Caco-2 (cell line): Measurements from ENCODE around the gene UXS1. TPM values are rescaled to one million over a fixed set of nuclear protein-coding genes. Genes with fewer than 3 reads are reported as not detected.

Source experiments
- BruUV-seq: library from RNA; stranded (reverse); fragments of 400-500 nt; replicated peaks from 2 replicates; lab custom pipeline; 2021; lab: Mats Ljungman, UMichigan
- CTCF ChIA-PET: fragments of 300-600 bp; sonication (Branson Sonifier 250); formaldehyde crosslinking; loops from one replicate; lab custom pipeline; 2022; ENCODE audit warnings: antibody characterized with exemption; lab: Charles Lee
- POLR2A ChIA-PET: fragments of 300-600 bp; sonication (Branson Sonifier 250); formaldehyde crosslinking; loops from one replicate; lab custom pipeline; 2022; ENCODE audit warnings: antibody characterized with exemption; lab: Charles Lee
- DNase-seq, 2 experiments: peaks; one replicate each; pipeline versions ENCODE4 v3.0.0 to v3.0.0-alpha.2; 2020 to 2022
- H3K27me3 ChIP-seq: replicated peaks from 2 replicates; pipeline ENCODE4 v1.6.0; 2011; ENCODE audit warnings: low read length; ENCODE audit not compliant: control insufficient read depth, insufficient read depth
- H3K36me3 ChIP-seq: 2 replicates; pipeline ENCODE4 v1.5.1; 2011; ENCODE audit warnings: low read length; ENCODE audit not compliant: control insufficient read depth, insufficient read depth
- H3K4me1 ChIP-seq: fragments of 250-450 bp; sonication (Bioruptor Pico); 2 replicates; pipeline ENCODE4 v1.5.1; 2020; ENCODE audit warnings: mild to moderate bottlenecking
- H3K4me3 ChIP-seq: 2 replicates; pipeline ENCODE4 v1.5.1; 2011; ENCODE audit warnings: low read depth, mild to moderate bottlenecking, control low read depth, low read length
- H3K9me3 ChIP-seq: fragments of 250-450 bp; sonication (Bioruptor Pico); 2 replicates; pipeline ENCODE4 v1.5.1; 2020; ENCODE audit warnings: mild to moderate bottlenecking, moderate library complexity
- H3K27ac Mint-ChIP-seq: one replicate; pipeline ENCODE4 v1.8.0; 2022; ENCODE audit warnings: mixed read lengths; ENCODE audit not compliant: unreplicated experiment
- H3K27me3 Mint-ChIP-seq: one replicate; pipeline ENCODE4 v1.8.0; 2022; ENCODE audit warnings: mixed read lengths; ENCODE audit not compliant: insufficient read depth, unreplicated experiment
- H3K36me3 Mint-ChIP-seq: one replicate; pipeline ENCODE4 v1.8.0; 2022; ENCODE audit warnings: mild to moderate bottlenecking, mixed read lengths; ENCODE audit not compliant: insufficient read depth, unreplicated experiment
- H3K4me1 Mint-ChIP-seq: one replicate; pipeline ENCODE4 v1.8.0; 2022; ENCODE audit warnings: low read depth, mixed read lengths; ENCODE audit not compliant: unreplicated experiment
- H3K4me3 Mint-ChIP-seq: one replicate; pipeline ENCODE4 v1.8.0; 2022; ENCODE audit warnings: mild to moderate bottlenecking, moderate library complexity, mixed read lengths; ENCODE audit not compliant: unreplicated experiment
- H3K9me3 Mint-ChIP-seq: one replicate; pipeline ENCODE4 v1.8.0; 2022; ENCODE audit warnings: mixed read lengths; ENCODE audit not compliant: unreplicated experiment
- intact Hi-C: fragments of 100-400 bp; cut with micrococcal nuclease; formaldehyde crosslinking; loops from one replicate; pipeline ENCODE4 v1.10.0; 2022; ENCODE audit not compliant: unreplicated experiment
- total RNA-seq: library from RNA; stranded (reverse); gene quantifications from 2 replicates; pipeline ENCODE4 v1.2.3, GENCODE V29; 2022
- TF ChIP-seq, protein P1 (sequence below), 2 experiments: fragments of 200-600 bp in 1 of 2; IDR thresholded peaks; 1 replicate in 1 of 2; 2 replicates in 1 of 2; pipeline versions ENCODE4 v1.5.1 to v1.8.0; 2011 to 2022; ENCODE audit warnings: antibody characterized with exemption in 1 of 2, control low read depth in 1 of 2, inconsistent platforms in 1 of 2, low read depth in 1 of 2, low read length in 1 of 2, mild to moderate bottlenecking in 1 of 2, moderate library complexity in 1 of 2; ENCODE audit not compliant: insufficient read depth in 1 of 2, severe bottlenecking in 1 of 2, unreplicated experiment in 1 of 2

The UXS1 gene
- total RNA-seq, 1 experiment from 2014 or later = 72.7 TPM

- BruUV-seq = no TSS peak
These were observed 96.0 kb downstream of the UXS1 start for GRCh38 chr2:106098081-106098480.

DNA sequence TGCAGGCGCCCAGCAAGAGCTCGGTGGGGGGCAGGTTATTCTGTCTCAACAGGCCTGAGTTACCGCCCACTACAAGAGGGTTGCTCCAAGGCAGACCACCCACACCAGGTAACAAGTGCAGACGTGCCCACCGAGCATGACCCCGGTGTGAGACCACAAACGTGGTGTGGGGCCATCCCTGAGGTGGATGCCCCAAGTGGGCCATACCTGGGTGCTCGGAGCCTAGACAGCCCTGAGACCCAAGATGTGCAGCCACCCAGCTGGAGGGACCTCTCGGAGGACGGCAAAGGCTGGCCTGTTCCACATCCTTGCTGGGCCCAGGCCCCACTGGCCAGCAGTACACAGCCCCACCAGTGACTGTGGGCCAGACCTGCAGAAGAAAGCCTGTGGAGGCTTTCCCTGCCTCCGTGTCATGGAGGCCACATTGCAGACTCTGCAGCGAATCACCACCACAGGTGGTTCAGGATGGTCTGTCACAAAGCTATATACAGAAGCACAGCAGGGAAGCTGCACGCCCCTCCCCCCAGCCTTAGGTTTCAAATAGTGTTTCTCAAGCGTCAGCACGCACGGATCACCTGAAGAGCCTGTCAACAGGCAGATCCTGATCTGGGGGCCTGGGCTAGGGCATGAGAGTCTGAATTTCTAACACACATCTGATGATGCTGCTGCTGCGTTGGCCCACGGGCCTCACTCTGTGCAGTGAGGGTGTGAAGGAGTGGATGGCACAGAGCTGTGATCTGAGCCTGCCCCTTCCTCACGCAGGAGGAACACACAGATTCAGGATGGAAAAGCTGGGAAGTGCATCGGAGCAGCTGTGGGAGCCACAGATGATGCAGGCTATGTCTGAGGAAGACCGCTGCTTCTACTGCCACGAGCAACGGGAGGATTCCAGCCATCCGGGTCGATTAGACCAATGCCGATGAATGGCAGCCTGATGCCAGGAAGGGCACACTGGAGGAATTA is 96.8 kb downstream of the UXS1 start:
- no peak overlapping the region for H3K27ac Mint-ChIP-seq
- no peaks in the 10 kb centered on the region for H3K9me3 Mint-ChIP-seq
- ChIA-PET CTCF (no interaction called here), POLR2A (no interaction called here)
- no TSS peak for BruUV-seq
- H3K9me3 ChIP-seq = no peaks in the 10 kb centered on the region
- H3K4me1 ChIP-seq = no peaks in the 10 kb centered on the region
- TF ChIP-seq, protein P1, sequence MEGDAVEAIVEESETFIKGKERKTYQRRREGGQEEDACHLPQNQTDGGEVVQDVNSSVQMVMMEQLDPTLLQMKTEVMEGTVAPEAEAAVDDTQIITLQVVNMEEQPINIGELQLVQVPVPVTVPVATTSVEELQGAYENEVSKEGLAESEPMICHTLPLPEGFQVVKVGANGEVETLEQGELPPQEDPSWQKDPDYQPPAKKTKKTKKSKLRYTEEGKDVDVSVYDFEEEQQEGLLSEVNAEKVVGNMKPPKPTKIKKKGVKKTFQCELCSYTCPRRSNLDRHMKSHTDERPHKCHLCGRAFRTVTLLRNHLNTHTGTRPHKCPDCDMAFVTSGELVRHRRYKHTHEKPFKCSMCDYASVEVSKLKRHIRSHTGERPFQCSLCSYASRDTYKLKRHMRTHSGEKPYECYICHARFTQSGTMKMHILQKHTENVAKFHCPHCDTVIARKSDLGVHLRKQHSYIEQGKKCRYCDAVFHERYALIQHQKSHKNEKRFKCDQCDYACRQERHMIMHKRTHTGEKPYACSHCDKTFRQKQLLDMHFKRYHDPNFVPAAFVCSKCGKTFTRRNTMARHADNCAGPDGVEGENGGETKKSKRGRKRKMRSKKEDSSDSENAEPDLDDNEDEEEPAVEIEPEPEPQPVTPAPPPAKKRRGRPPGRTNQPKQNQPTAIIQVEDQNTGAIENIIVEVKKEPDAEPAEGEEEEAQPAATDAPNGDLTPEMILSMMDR (IDR thresholded peaks at IDR 0.05; ENCODE audit: insufficient read depth in 1 of 2, low read depth in 1 of 2, low read length in 1 of 2, severe bottlenecking in 1 of 2, unreplicated experiment in 1 of 2) = no peak
- H3K36me3 Mint-ChIP-seq = peaks cover 24% of the 10 kb centered on the region
- H3K4me1 Mint-ChIP-seq = no peaks in the 10 kb centered on the region
- H3K27me3 ChIP-seq = no peaks in the 10 kb centered on the region
- H3K36me3 ChIP-seq = no peaks in the 10 kb centered on the region; the same call in none of the 2 replicates
- no peaks in the 10 kb centered on the region for H3K27me3 Mint-ChIP-seq
- DNase-seq = no peak
- no peak overlapping the region for H3K4me3 ChIP-seq
- no peak overlapping the region for H3K4me3 Mint-ChIP-seq
- intact Hi-C loops = no loop called here

More at GRCh38 chr2:106098081-106098480, 96.0 kb downstream of the UXS1 start:
- no peaks in the 10 kb centered on the region for H3K9me3 ChIP-seq
- no peak overlapping the region for H3K4me3 ChIP-seq
- no peaks in the 10 kb centered on the region for H3K4me1 Mint-ChIP-seq
- ChIA-PET CTCF (no interaction called here), POLR2A (no interaction called here)
- H3K9me3 Mint-ChIP-seq = no peaks in the 10 kb centered on the region
- TF ChIP-seq, protein P1 (IDR thresholded peaks at IDR 0.05; ENCODE audit: insufficient read depth in 1 of 2, low read depth in 1 of 2, low read length in 1 of 2, severe bottlenecking in 1 of 2, unreplicated experiment in 1 of 2) = peak; percentile 32
- H3K27ac Mint-ChIP-seq = no peak overlapping the region
- intact Hi-C loops = no loop called here
- peaks cover 27% of the 10 kb centered on the region for H3K36me3 Mint-ChIP-seq
- peak in 1 of 2 experiments; percentile 41 for DNase-seq
- no peaks in the 10 kb centered on the region for H3K4me1 ChIP-seq
- no peaks in the 10 kb centered on the region; the same call in none of the 2 replicates for H3K36me3 ChIP-seq
- H3K27me3 ChIP-seq = no peaks in the 10 kb centered on the region
- H3K4me3 Mint-ChIP-seq = no peak overlapping the region
- no peaks in the 10 kb centered on the region for H3K27me3 Mint-ChIP-seq

DNA sequence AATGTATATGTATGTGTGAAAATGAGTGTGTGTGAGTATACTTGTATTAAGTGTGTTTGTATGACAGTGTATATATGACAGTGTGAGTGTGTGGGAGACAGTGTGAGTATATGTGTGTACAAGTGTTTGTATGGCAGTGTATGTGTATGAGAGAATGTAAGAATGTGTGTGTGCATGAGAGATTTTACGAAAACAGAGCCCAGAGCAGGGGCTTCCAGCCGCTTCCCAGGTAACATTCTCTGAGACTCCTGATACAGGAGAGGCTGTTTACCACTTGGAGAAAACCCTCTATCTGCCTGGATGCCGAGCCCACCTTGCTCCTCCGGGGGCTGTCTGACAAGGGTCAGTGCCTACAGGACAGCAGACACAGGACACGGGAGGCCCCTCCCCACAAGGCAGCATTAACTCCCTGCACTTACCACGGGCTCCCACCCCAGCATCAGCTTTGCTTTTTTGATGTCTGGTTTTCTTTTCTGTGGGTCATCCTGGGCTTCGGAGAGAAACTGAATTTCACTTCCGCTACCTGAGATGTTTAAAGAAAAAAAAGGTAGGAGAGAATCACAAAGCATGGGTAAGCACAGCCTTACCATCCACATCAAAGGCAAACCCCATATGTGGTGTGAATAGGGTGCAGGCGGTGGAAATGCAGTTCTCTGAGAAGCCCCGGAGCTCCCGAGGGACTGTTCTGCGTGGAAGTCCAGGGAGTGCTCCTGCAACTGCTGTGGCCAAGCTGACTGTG is 97.6 kb downstream of the UXS1 start:
- Histone ChIP-seq H3K9me3 (no peaks in the 10 kb centered on the region), H3K36me3 (no peaks in the 10 kb centered on the region; the same call in none of the 2 replicates), H3K4me3 (no peak overlapping the region), H3K4me1 (no peaks in the 10 kb centered on the region), H3K27me3 (no peaks in the 10 kb centered on the region)
- DNase-seq = no peak
- no peaks in the 10 kb centered on the region for H3K9me3 Mint-ChIP-seq
- no peak overlapping the region for H3K27ac Mint-ChIP-seq
- no peaks in the 10 kb centered on the region for H3K27me3 Mint-ChIP-seq
- TF ChIP-seq, protein P1 (IDR thresholded peaks at IDR 0.05; ENCODE audit: insufficient read depth in 1 of 2, low read depth in 1 of 2, low read length in 1 of 2, severe bottlenecking in 1 of 2, unreplicated experiment in 1 of 2) = no peak
- no TSS peak for BruUV-seq
- H3K4me3 Mint-ChIP-seq = no peak overlapping the region
- no peaks in the 10 kb centered on the region for H3K4me1 Mint-ChIP-seq
- CTCF ChIA-PET = no interaction called here
- intact Hi-C loops = no loop called here
- H3K36me3 Mint-ChIP-seq = peaks cover 24% of the 10 kb centered on the region
- POLR2A ChIA-PET = no interaction called here
